Immature natural killer cell (primary cell): ENCODE measurements around the gene COL26A1. TPM values are rescaled to one million over a fixed set of nuclear protein-coding genes. Genes with fewer than 3 reads are reported as not detected.

Experiments used
- DNase-seq, 3 donors: peaks; one replicate each; pipeline ENCODE4 v3.0.0; 2022; ENCODE audit warnings: mixed read lengths in 1 of 3
- H3K27ac Mint-ChIP-seq, 6 donors: one replicate each; pipeline ENCODE4 v1.8.0; 2020; ENCODE audit warnings: mixed read lengths in 6 of 6, mild to moderate bottlenecking in 5 of 6, inconsistent platforms in 4 of 6, moderate library complexity in 3 of 6
- H3K27me3 Mint-ChIP-seq, 3 donors: one replicate each; pipeline ENCODE4 v1.8.0; 2020 to 2021; ENCODE audit warnings: low read depth in 3 of 3, mild to moderate bottlenecking in 3 of 3, mixed read lengths in 3 of 3, moderate library complexity in 3 of 3, inconsistent platforms in 1 of 3
- H3K36me3 Mint-ChIP-seq, 3 donors: one replicate each; pipeline ENCODE4 v1.8.0; 2020; ENCODE audit warnings: mixed read lengths in 3 of 3, inconsistent platforms in 2 of 3, mild to moderate bottlenecking in 2 of 3
- H3K4me1 Mint-ChIP-seq, 2 donors: one replicate each; pipeline ENCODE4 v1.8.0; 2020; ENCODE audit warnings: inconsistent platforms in 2 of 2, mild to moderate bottlenecking in 2 of 2, mixed read lengths in 2 of 2, moderate library complexity in 1 of 2
- H3K4me3 Mint-ChIP-seq, 5 donors: one replicate each; pipeline ENCODE4 v1.8.0; 2020; ENCODE audit warnings: mild to moderate bottlenecking in 5 of 5, mixed read lengths in 5 of 5, inconsistent platforms in 3 of 5, moderate library complexity in 3 of 5
- H3K9me3 Mint-ChIP-seq, 6 donors: one replicate each; pipeline ENCODE4 v1.8.0; 2020; ENCODE audit warnings: mild to moderate bottlenecking in 6 of 6, mixed read lengths in 6 of 6, inconsistent platforms in 4 of 6, moderate library complexity in 3 of 6
- polyA plus RNA-seq, 3 donors: library from polyadenylated mRNA; unstranded; fragments of 300-500 nt; fragmentation: Illumina TruSeq; gene quantifications; one replicate each; pipeline ENCODE4 v1.2.3, GENCODE V29; 2021

The COL26A1 gene
- polyA plus RNA-seq, 3 donors from 2014 or later = not detected

DNA sequence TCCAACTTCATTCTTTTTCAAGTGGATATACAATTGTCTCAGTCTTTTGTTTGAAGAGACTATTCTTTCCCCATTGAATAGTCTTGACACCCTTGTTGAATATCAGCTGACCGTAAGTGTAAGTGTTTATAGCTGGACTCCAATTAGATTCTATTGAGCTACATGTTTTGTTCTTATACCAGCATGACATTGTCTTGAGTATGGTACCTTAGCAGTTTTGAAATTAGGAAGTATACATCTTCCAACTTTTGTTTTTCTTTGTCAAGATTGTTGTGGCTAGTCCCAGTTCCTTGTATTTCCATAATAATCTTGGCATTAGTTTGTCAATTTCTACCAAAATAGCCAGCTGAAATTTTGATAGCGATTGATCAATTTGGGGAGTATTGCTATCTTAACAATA lies 209.5 kb downstream of the COL26A1 start:
- H3K36me3 Mint-ChIP-seq = no peaks in the 10 kb centered on the region
- H3K4me3 Mint-ChIP-seq = no peak overlapping the region
- peaks cover 4 to 16% (median 8%) of the 10 kb centered on the region in 3 donors for H3K27me3 Mint-ChIP-seq
- H3K27ac Mint-ChIP-seq = no peak overlapping the region
- DNase-seq = no peak
- no peaks in the 10 kb centered on the region for H3K4me1 Mint-ChIP-seq
- H3K9me3 Mint-ChIP-seq = peaks cover 0 to 2% (median under 1%) of the 10 kb centered on the region in 6 donors

DNA sequence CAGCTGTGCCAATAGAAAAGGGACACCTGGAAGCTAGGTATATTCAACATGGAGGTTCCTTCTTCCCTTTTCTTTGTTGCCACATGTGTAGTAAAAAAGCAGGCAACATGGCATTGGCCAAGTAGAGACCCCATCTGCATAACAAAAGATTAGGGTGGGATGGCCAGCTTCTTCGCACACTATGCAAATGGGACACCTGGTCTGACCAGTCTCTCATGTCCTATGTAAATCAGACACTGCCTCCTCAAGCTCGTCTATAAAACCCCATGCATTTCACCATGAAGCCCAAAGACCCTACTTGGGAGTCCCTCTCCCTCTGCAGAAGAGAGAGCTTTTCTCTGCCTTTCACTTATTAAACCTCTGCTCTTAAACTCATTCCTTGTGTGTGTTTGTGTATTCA lies 212.5 kb downstream of the COL26A1 start:
- peaks cover 0 to 2% (median under 1%) of the 10 kb centered on the region in 6 donors for H3K9me3 Mint-ChIP-seq
- no peak overlapping the region for H3K4me3 Mint-ChIP-seq

DNA sequence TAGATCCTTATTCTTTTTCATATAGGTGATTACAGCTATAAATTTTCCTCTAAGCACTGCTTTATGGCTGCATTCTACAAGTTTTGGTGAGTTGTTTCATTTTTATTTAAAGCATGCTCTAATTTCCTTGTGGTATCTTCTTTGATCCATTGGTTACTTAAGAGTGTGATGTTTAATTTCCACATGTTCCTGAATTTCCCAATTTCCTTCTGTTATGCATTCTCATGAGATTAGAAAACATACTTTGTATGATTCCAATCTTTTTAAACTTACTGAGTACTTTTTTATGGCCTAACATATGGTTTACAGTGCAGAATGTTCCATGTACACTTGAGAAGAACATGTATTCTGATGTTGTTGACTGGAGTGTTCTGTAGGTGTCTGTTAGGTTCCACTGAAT lies 213.0 kb downstream of the COL26A1 start:
- peaks cover 0 to 2% (median under 1%) of the 10 kb centered on the region in 6 donors for H3K9me3 Mint-ChIP-seq
- no peak overlapping the region for H3K4me3 Mint-ChIP-seq
- no peak for DNase-seq
- H3K4me1 Mint-ChIP-seq = no peaks in the 10 kb centered on the region
- H3K27ac Mint-ChIP-seq = no peak overlapping the region
- H3K36me3 Mint-ChIP-seq = no peaks in the 10 kb centered on the region
- H3K27me3 Mint-ChIP-seq = peaks cover 3 to 4% (median 4%) of the 10 kb centered on the region in 3 donors

More for the DNA sequence above, 212.5 kb downstream of the COL26A1 start:
- Mint-ChIP-seq H3K27me3 (peaks cover 3 to 4% (median 4%) of the 10 kb centered on the region in 3 donors), H3K36me3 (no peaks in the 10 kb centered on the region), H3K4me1 (no peaks in the 10 kb centered on the region), H3K27ac (no peak overlapping the region)
- no peak for DNase-seq

DNA sequence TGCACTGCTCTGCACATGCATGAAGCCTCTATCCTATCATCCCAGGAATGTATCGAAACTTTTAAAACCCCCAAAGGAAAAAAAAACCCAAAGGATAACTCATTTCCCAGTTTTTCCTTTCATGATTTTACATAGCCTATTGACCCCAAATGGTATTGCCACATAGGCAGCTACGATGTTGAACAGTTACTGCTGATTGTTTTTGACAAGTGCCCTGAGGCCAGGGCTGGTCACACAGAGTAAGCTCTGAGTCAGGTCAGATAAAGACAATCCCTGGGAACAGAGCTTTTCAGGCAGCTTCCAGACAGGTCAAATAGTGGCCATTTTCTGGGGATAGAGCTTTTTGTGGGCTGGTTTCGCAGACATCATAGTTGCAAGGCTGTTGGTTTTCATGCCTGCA lies 214.3 kb downstream of the COL26A1 start:
- DNase-seq = no peak
- Mint-ChIP-seq H3K36me3 (no peaks in the 10 kb centered on the region), H3K4me1 (no peaks in the 10 kb centered on the region), H3K27me3 (peaks cover 3 to 5% (median 4%) of the 10 kb centered on the region in 3 donors), H3K27ac (no peak overlapping the region), H3K9me3 (peaks cover 0 to 2% (median 0%) of the 10 kb centered on the region in 6 donors), H3K4me3 (no peak overlapping the region)

DNA sequence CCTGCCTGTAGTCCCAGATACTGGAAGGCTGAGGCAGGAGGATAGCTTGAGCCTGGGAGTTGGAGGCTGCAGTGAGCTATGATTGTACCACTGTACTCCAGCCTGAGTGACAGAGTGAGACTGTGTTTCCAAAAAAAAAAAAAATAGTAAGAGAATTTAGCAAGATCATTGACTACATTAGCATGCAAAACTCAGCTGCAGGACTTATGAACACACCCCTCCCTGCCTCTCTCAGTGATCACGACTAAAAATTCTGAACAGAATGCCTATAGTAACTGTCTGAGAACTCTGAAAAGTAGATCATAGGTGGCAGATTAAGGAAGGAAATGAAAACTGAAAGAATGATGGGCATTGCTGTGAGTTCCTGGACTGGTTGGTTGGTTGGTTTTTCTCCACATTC lies 215.9 kb downstream of the COL26A1 start:
- Mint-ChIP-seq H3K27ac (no peak overlapping the region), H3K9me3 (no peaks in the 10 kb centered on the region), H3K36me3 (no peaks in the 10 kb centered on the region), H3K4me3 (no peak overlapping the region), H3K27me3 (peaks cover 3 to 9% (median 4%) of the 10 kb centered on the region in 3 donors), H3K4me1 (no peaks in the 10 kb centered on the region)
- DNase-seq = no peak

DNA sequence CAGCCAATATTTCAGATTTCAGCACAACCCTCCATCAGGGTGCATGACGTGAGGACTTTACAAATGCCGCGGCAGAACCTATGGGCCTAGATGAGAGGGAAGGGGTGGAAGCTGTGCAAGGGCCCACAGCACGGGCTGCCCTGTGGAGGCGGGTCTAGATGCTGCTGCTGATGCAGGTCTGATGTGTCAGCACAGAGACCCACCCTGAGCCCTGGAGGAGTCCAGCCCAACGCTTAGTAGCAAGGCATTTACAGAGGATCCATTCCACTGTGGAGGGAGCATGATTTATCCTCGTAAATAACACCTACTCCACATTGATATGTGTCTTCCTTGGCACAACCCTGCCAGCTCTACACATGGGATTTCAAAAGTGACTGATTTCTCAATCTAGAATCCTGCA lies 217.9 kb downstream of the COL26A1 start:
- H3K27ac Mint-ChIP-seq = no peak overlapping the region
- peaks cover 0 to 5% (median 0%) of the 10 kb centered on the region in 3 donors for H3K27me3 Mint-ChIP-seq
- H3K9me3 Mint-ChIP-seq = no peaks in the 10 kb centered on the region
- H3K4me1 Mint-ChIP-seq = no peaks in the 10 kb centered on the region
- H3K36me3 Mint-ChIP-seq = no peaks in the 10 kb centered on the region
- H3K4me3 Mint-ChIP-seq = no peak overlapping the region
- DNase-seq = no peak

DNA sequence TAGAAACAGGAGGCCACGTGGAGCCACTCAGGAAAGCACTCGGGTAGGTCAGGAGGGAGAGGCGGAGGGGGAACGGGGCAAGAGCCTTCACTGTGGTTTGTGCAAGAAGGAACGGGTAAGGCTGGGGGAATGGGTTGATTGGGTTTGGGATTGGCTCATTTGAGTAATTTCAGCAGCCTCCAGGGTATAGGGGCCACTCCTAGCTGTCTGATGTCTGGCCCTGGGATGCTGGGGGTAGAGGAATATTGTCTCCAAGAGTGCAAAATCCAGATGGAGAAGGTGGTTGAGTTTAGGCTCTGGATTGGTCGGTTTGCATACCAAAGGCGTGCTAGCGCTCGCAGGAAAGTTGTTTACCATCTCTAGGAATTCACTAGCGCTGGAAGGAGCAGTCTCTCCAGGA lies 219.2 kb downstream of the COL26A1 start:
- Mint-ChIP-seq H3K27ac (no peak overlapping the region), H3K9me3 (no peaks in the 10 kb centered on the region), H3K4me3 (no peak overlapping the region), H3K27me3 (peaks cover 0 to 8% (median 0%) of the 10 kb centered on the region in 3 donors), H3K36me3 (no peaks in the 10 kb centered on the region), H3K4me1 (no peaks in the 10 kb centered on the region)
- no peak for DNase-seq

DNA sequence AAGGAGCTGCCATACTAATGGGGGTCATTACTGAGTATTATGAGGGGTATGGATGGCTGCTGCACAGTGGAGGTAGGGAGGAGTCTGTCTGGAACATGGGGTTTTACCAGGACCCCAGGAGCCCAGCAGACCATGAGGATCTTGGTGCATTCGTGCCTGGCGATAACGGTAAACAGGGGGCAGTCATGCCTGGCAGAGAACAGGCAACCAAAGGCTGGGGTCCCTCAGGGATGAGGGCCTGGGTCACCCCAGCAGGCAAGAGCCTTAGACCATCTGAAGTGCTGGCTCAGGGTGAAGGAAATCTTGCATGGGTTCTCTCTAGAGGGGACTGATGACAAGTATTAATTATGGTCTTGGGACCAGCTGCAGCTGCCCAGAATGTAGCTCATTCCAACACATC lies 220.3 kb downstream of the COL26A1 start:
- peaks cover 0 to 8% (median 0%) of the 10 kb centered on the region in 3 donors for H3K27me3 Mint-ChIP-seq
- no peaks in the 10 kb centered on the region for H3K36me3 Mint-ChIP-seq
- DNase-seq = no peak
- no peaks in the 10 kb centered on the region for H3K4me1 Mint-ChIP-seq
- H3K4me3 Mint-ChIP-seq = no peak overlapping the region
- H3K27ac Mint-ChIP-seq = no peak overlapping the region
- no peaks in the 10 kb centered on the region for H3K9me3 Mint-ChIP-seq

DNA sequence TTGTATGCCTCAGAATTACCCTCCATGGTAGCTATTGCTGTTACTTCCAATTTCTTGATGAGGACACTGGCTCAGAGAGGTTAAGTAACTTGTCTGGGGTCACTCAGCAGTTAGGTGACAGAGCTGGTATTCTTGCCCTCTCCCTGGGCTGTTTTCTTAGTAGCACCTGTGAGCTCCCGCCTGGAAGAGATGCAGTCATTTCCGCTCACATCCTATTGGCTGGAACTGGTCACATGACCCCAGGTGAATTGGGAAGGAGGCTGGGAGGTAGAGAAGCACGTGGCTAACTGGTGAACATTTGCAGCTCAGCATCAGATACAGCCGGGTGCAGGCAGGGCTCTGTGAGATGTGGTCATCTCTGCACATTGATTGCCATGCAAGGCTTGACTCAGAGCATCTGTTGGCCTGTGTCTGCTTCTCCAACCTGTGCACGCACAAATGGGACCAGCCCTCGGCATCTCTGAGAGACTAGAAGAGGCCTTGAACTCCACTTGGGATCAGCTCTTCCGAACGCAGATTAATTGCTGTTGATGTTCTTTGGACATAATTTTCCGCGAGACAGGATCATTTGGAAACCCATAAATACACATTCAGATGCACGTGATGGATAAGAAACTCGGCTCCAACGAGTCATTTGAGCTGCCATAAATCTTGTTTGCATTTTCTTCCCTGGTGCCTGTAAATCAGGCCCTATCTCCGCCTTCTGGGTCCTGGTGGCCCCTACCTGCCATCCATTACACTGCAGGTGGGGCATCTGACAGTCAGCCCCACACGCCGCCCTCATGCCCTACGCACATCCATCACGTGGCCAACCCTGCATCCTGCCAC lies 223.6 kb downstream of the COL26A1 start:
- Mint-ChIP-seq H3K27me3 (peaks cover 0 to 9% (median 0%) of the 10 kb centered on the region in 3 donors), H3K36me3 (no peaks in the 10 kb centered on the region), H3K27ac (peak overlapping the region in 1 of 6 donors; percentile 8), H3K4me3 (no peak overlapping the region), H3K4me1 (no peaks in the 10 kb centered on the region), H3K9me3 (no peaks in the 10 kb centered on the region)
- DNase-seq = no peak

DNA sequence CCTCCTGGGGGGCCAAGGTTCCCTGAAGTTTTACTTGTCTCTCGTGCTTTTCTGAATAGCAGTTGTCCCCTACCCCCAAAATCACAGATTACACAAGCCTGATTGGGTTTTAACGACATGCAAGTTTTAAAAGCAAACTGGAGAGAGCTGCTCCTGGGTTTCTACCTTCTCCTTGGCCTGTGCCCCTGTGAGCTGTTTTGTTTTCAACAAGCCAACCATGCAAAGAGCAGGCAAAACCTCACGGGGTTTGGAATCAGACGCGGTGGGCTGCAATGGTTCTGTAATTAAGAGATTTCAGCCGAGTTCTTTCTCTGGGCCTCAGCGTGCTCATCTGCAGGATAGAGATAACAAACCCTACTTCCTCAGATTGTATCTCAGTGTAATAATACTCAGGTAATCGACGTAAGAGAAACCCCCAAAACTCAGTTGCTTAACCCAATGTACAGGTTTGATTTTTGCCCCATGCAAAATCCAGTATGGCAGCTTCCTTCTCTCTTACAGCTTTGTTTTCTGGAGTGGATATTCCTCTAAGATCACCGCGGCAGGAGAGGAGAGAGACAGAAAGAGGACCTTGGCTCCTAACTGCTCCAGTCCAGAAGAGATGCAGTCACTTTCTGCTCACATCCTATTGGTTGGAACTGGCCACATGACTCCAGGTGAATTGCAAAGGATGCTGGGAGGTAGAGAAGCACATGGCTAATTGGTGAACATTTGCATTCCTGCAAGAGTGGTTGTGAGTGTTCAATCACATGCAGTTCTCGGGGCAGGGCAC lies 224.4 kb downstream of the COL26A1 start:
- Mint-ChIP-seq H3K27me3 (peaks cover 0 to 6% (median 0%) of the 10 kb centered on the region in 3 donors), H3K27ac (peak overlapping the region in 1 of 6 donors; percentile 8), H3K4me3 (no peak overlapping the region), H3K36me3 (no peaks in the 10 kb centered on the region), H3K4me1 (no peaks in the 10 kb centered on the region), H3K9me3 (no peaks in the 10 kb centered on the region)
- DNase-seq = no peak

DNA sequence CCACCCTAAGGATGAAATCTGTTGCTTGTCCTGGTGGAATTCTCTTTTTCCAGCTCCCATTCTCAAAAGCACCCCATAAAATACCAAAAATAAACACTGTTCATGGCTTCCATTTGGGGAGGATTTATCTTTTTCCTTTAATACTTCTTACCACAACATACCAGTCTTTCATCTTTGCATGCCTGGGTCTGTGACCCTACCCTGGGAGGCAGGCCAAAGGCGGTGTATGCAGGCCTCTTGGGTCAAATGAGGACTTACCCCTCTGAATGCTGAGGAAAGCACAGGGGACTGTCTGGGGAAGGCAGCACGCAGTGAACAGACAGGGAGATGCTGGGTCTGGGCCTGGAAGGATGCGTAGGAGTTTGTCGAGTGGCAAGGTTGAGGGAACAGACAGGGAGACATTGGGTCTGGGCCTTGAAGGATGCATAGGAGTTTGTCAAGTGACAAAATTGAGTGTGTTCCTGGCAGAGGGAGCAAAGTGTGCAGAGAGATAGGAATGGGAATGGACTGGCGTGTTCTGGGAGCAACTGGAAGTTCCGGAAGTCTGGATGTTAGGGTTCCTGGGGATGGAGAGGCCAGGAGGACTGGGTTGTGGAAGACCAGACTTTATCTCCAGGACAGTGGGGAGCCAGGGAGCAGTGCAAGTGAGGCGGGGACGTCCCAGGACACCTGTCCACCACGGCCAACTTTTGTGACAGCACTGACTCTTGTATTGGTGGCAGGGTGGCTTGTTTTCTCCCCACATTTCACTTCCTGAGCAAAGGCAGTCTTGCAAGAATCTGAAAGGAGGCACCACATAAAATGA lies 225.7 kb downstream of the COL26A1 start:
- H3K4me3 Mint-ChIP-seq = no peak overlapping the region
- H3K36me3 Mint-ChIP-seq = no peaks in the 10 kb centered on the region
- H3K9me3 Mint-ChIP-seq = no peaks in the 10 kb centered on the region
- H3K27me3 Mint-ChIP-seq = peaks cover 0 to 4% (median 0%) of the 10 kb centered on the region in 3 donors
- no peak for DNase-seq
- no peak overlapping the region for H3K27ac Mint-ChIP-seq
- no peaks in the 10 kb centered on the region for H3K4me1 Mint-ChIP-seq

DNA sequence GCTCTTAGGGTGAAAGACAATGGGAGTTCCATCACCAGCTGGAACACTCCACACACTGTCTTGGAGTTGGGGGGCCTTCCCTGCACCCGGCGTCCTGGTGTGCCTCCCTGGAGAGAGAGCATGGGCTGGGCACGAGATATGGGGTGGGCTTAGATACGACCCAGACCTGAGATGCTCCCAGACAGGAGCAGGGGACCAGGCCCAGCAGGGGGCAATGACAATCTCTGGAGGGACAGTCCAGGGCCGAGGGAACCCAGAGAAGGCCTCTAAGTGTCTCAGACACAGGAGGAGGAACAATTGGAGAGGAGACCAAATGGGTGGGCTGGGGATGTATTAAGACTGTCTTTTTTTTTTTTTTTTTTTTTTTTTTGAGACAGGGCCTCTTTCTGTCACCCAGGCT lies 226.4 kb downstream of the COL26A1 start:
- H3K36me3 Mint-ChIP-seq = no peaks in the 10 kb centered on the region
- no peak for DNase-seq
- no peaks in the 10 kb centered on the region for H3K4me1 Mint-ChIP-seq
- H3K9me3 Mint-ChIP-seq = no peaks in the 10 kb centered on the region
- H3K27me3 Mint-ChIP-seq = peaks cover 0 to 4% (median 2%) of the 10 kb centered on the region in 3 donors
- no peak overlapping the region for H3K27ac Mint-ChIP-seq
- no peak overlapping the region for H3K4me3 Mint-ChIP-seq

DNA sequence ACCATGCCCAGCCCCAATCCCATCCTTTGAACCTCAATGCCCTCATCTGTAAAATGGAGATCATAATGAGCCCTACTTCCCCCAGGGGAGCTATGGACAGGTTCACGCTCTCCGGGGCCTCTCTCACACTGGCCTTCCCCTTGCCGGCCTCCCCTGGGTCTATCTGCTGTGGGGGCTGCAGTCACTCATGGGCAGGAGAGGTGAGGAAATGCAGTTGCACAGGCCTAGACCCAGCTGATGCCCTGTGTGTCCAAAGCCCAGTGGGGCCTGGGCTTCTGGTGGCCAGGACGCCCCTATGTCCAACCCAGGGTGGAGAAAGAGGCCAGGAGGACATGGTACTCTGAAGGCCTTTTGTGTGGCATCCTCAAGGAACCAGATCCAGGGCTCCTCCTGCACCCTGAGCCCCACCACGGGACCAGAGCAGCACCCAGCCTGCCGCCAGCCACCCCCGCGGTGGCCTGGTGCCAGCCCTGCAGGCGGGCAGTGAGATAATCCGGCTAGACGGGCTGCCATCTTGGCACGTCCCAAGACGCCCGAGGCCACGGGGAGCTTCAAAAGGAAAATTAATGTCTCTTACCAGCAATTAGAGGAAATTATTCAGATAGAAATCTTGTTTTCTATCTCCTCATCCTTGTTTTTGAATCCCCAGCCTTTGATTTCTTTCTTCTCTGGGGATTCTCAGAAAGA lies 227.4 kb downstream of the COL26A1 start:
- Mint-ChIP-seq H3K9me3 (no peaks in the 10 kb centered on the region), H3K4me1 (no peaks in the 10 kb centered on the region), H3K4me3 (no peak overlapping the region), H3K27me3 (peaks cover 0 to 4% (median 2%) of the 10 kb centered on the region in 3 donors), H3K36me3 (no peaks in the 10 kb centered on the region), H3K27ac (no peak overlapping the region)
- no peak for DNase-seq
